Measurements from ENCODE around the gene OS9. TPM values are rescaled to one million over a fixed set of nuclear protein-coding genes. Genes with fewer than 3 reads are reported as not detected.

The OS9 gene
- total RNA-seq, 1 experiment from 2014 or later: 78.9 TPM

GRCh38 chr12:57735952-57736740, 42.2 kb downstream of the OS9 start:
- DNase-seq (ENCODE audit: low read depth): peak; percentile 62

DNA sequence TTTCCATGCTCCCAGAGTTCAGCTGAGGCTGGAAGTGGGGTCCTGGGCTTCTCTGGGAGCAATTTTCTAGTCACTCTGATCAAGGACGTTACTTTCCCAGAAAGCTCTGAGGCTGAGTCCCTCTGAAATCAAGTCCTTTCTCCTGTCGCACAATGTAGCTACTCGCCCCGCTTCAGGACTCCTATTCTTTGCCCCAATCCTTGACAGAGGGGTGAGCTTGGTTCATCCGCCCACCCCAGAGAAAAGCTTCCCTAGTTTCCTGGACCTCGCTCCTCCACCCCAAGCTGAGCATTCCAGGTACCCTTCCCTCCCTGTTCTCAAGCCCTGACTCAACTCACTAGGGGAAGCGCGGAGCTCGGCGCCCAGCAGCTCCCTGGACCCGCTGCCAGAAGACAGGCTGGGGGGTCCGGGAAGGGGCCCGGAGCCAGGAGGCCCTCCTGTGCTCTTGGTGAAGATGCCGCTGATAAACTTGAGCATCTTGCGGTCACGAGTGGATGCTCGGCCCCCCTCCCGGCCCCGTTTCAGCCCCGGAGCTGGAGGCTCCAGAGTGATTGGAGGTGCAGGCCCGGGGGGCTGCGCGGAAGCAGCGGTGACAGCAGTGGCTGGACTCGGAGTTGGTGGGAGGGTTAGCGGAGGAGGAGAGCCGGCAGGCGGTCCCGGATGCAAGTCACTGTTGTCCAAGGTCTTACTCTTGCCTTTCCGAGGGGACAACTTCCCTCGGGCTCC, 43.0 kb downstream of the OS9 start:
- no peak for DNase-seq (ENCODE audit: low read depth)

GRCh38 chr12:57737467-57738460, 43.8 kb downstream of the OS9 start:
- no peak for DNase-seq (ENCODE audit: low read depth)

DNA sequence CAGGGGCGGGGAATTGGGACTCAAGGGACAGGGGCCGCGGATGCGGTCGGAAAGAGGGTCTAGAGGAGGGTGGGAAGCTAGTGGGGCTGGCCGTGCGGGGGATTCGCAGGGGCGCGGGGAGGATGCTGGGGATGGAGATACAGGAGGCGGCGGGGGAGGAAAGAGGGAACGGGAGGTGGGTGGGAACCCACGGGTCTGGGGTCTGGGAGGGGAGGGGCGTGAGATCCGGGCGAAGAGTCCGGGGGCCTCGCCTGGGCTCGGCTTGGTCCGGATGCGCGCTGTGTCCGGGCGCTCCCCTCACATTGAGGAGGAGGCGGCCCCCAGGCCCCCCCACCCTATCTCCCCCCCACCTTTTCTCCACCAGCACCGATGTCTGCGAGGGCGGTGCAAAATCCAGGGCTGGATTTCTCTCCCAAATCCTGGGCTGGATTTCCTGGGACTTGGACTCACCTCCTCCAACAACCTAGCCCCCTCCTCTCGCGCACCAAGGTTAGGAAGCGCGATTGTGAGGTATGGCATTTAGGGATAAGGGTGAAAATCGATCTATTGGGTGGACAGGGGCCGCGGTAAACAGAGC, 44.8 kb downstream of the OS9 start, which contains the start of gene AGAP2:
TSS of gene AGAP2 (minus strand) at position 82 of the 577 bp plus-strand sequence. CDS start 496 bp downstream, outside the sequence.
- peak; percentile 44 for DNase-seq (ENCODE audit: low read depth)

GRCh38 chr12:57739387-57739786, 45.5 kb downstream of the OS9 start:
- DNase-seq (ENCODE audit: low read depth): no peak

GRCh38 chr12:57739914-57740538, 46.1 kb downstream of the OS9 start:
- no peak for DNase-seq (ENCODE audit: low read depth)

DNA sequence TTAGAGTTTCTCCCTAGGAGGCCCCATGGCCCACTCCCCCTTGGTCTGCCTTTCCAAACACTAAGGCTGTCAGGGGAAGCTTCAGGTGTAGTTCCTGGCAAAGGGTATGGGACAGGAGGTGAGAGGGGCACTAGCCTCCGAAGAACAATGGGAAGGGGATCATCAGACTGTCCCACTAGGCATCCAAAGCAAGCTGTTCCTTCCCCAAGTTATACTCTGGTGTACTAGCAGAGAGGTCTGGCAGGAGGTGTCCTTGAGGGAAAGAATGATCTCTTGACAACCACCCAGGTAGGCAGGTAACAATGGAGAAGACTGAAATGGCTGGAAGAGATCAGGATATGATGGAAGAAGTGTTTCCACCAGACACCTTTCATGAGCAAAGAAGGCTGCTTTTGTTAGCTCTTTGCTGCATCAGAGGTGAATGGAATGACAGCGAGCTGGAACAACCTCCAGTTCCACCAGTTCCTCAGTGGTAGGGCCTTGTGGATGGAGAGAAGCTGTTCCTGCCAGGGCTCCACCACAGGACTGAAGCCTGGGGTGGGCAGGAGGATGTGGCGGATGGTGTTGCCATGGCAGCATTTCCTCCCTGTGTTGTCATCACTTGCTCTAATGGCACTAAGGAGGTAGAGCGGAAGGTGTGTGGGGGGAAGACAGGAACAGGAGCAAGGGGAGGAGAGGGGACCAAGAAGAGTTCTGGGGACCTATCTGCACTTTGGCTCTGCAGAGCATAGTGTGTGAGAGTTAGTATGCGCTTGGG, 46.9 kb downstream of the OS9 start:
- peak; percentile 73 for DNase-seq (ENCODE audit: low read depth)

- DNase-seq (ENCODE audit: low read depth): no peak
These were observed 47.5 kb downstream of the OS9 start for GRCh38 chr12:57741413-57741789.

- DNase-seq (ENCODE audit: low read depth): peak; percentile 68
These were observed 48.2 kb downstream of the OS9 start for GRCh38 chr12:57741844-57742738.

DNA sequence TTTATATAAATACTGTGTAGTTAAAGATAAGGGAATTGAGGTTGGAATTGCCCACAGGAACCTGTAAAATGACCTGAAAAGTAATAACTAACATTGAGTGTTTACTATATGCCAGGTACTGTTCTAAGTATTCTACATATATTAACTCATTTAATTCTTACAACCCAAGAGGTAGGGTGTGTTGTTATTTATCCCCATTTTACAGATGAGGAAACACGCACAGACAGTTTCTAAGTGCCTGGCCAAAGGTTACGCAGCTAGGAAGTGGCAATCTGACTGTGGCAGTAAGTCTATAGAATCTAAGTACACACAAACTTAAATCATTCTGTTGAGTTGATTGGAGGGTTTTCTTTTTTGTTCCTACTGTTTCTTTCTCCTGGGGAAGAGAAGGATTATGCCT, 49.8 kb downstream of the OS9 start:
- DNase-seq (ENCODE audit: low read depth): no peak

DNA sequence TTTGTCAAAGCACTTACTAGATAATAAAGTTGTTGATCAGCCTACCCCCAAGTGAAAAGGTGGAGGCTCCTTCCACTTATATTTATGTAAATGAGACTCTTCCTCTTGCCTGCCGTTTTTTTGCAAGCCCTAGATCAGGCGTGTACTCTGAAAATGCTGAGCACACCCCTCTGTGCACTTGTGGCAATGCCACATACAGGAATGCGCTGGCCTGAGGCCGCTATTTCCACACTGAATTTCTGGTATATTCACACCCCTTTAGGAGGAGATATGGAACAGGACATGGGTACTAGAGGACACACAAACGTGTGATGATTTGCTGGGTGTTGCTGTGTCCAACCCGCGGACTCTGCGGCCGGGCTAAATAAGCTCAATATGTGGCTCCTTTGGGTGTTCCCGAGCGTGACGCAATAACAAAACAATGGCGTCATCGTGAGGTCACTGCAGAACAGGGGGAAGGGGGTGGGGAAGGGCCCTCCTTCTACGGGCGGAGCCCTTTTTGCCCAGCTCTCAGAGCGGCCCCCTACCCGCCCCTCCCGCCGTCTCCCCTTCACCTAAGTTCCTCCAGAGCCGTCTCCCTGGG, 50.4 kb downstream of the OS9 start:
- no peak for DNase-seq (ENCODE audit: low read depth)

DNA sequence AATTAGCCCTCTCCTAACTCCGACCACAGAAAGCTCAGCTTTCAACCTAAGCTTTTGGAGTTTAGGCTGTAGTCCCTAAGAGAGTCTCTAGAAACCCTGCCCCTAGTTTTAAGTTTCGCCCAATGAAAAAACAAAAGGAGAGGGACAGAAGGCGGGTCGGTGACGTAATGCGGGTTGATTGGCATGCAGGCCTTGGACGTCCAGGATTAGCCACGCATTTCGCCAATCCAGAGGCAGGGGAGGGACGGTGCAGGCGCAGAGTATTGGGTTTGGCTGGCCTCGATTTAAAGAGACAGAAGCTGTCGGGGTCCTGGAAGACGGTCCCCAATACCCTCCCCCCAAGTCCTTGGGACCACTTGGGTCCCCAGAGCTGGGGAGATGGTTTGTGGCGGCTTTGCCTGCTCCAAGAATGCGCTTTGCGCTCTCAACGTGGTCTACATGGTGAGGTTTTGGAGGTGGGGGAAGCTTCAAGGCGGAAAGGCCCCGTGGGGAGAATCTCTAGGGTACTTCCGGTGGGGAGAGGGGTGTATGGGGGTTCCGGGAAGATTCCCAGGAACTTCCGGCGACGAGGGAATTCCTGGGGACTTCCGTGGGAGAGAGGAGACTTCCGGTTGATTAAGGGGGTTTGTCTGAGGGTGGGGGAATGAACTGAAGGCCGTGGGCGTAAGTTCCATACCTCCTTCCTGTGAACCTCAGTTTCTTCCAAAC, 51.0 kb downstream of the OS9 start, which contains the start of gene TSPAN31:
TSS of gene TSPAN31 (plus strand) at position 263 of the 708 bp plus-strand sequence. CDS start at position 379, 116 bp downstream.
- peak; percentile 97 for DNase-seq (ENCODE audit: low read depth)

DNA sequence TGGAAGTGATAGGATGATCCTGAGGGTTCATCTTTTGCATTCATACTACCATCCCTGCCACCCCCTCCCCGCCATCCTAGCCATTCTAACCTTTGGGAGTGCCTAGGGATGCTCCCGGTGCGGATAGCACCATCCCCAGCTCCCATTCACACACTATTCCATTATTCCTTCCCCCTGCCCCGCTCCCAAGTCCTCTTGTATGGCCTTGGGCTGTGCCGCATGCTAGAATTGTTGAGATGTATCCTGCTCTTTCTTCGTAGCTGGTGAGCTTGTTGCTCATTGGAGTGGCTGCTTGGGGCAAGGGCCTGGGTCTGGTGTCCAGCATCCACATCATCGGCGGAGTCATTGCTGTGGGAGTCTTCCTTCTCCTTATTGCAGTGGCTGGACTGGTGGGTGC, 51.6 kb downstream of the OS9 start:
- peak; percentile 30 for DNase-seq (ENCODE audit: low read depth)

DNA sequence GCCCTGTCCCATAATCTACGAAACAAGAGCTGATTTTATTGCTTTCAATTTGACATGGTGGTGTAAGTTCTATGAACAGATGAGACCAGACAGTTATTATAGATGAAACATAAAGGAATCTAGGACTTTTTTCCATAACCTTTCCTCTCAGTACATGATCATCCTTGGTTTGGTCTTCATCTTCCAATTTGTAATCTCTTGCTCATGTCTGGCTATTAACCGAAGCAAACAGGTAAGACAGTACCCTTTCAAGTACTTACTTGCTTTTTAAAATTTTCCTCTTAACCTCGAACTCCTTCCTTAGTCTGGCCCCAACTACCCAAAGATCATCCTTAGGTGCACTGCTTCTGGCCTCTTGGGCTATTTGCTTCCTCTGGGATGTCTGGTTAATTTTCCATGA, 52.1 kb downstream of the OS9 start:
- DNase-seq (ENCODE audit: low read depth): no peak

- no peak for DNase-seq (ENCODE audit: low read depth)
These were observed 55.1 kb downstream of the OS9 start for GRCh38 chr12:57749061-57749460.

DNA sequence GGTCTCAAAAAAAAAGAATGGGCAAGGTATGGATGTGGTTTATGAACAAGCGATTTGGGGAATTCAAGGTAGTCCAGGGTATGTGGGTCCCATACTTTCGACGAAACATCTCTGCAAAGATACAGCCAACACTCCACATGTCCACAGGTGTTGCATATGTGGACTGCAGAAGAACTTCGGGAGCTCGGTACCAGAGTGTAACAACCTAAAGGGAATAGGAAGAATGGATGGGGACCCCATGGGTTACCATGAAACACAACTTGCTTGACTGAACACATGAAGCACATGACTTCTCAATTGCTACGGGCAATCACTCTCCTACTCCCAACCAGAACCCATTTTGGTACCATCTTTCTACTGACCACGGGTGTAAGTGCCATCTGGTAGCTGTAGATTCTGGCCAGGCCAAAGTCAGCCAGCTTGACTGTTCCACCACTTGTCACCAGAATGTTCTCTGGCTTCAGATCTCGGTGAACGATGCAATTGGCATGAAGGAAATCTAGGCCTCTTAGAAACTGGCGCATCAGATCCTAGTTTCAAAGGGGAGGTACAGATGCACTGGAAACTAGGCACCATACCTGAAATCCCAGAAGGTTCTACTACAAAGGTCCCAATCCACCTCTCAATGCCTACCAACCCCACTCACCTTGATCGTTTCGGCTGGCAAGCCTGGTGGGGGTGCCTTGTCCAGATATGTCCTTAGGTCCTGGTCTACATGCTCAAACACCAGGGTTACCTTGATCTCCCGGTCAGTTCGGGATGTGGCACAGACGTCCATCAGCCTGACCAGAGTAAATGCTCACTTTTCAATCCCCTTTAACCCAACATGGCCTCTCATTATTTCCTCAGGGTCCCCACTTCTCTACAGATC, 56.9 kb downstream of the OS9 start:
- no peak for DNase-seq (ENCODE audit: low read depth)

DNA sequence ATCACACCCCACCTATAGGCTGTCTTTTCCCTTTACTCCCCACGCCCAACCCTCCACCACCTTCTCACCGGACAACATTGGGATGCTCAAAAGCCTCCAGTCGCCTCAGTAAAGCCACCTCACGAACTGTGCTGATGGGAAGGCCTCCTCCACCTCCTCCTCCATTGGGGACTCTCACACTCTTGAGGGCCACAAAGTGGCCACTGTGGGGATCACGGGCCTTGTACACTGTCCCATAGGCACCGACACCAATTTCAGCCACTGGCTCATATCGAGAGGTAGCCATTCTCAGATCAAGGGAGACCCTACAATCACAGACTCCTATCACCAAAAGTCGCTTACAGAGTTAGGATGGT, 57.5 kb downstream of the OS9 start:
- DNase-seq (ENCODE audit: low read depth): no peak
